GM21526 (cell line): Measurements from ENCODE around the gene PHF21A.
A peak's percentile ranks its signal among the peaks of the same experiment; 100 is the strongest.

Experiments used
- ATAC-seq: cut with Tn5 transposase; IDR thresholded peaks from one replicate; pipeline ENCODE4 v1.9.1; 2021; ENCODE audit warnings: moderate library complexity; ENCODE audit not compliant: unreplicated experiment, low FRiP score

Gene PHF21A

DNA sequence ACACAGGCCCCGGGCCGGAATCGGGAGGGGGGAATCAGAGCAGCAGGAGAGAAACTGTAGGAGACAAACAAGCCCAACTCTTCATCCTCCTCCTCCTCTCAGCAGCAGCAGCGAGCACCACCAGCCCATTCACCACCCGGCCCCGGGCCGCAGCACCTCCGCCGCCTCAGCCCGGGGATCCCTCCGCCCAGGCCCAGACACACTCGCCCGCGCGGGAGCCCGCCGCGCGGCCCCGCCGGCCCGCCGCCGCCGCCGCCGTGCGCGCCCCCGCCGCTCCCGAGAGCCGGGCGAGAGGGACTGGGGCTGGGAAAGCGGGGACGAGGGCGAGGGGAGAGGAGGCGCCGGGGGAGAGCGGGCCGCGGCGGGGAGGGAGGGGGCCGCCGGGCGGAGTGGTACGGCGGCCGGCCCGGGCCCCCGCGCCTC is at the start of gene PHF21A:
Gene PHF21A, minus strand, starts transcription at position 154 of the 423 bp plus-strand sequence. CDS start 37,235 bp downstream, outside the sequence.
- ATAC-seq, result peak; percentile 47

GRCh38 chr11:46170797-46171196 is 49.5 kb upstream of the PHF21A start:
- no peak for ATAC-seq

GRCh38 chr11:46162700-46163099 is 41.4 kb upstream of the PHF21A start:
- ATAC-seq, result no peak

DNA sequence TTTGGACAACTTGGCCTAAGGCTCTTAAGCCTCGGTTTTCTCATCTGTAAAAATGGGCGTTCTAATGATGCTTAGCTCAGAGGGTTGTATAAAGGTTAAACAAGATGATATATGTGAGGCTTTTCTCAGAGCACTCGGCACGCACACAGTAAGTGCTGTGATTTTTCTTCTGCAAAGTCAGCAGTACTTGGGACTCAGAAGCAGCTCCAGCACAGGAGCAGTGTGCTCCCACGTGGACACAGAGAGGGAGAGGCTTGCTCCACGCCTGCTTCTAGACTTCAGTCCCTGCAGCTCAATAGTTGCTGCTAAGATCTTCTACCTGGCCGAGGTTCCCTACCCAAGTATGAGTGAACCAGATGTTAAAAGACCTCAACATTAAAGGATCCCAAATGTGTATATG is 39.9 kb upstream of the PHF21A start:
- ATAC-seq, result no peak

GRCh38 chr11:46160100-46160499 is 38.8 kb upstream of the PHF21A start:
- ATAC-seq, result no peak

GRCh38 chr11:46159680-46160079 is 38.4 kb upstream of the PHF21A start:
- ATAC-seq, result no peak

- ATAC-seq, result no peak
Measured at GRCh38 chr11:46149826-46150225, 28.6 kb upstream of the PHF21A start.

DNA sequence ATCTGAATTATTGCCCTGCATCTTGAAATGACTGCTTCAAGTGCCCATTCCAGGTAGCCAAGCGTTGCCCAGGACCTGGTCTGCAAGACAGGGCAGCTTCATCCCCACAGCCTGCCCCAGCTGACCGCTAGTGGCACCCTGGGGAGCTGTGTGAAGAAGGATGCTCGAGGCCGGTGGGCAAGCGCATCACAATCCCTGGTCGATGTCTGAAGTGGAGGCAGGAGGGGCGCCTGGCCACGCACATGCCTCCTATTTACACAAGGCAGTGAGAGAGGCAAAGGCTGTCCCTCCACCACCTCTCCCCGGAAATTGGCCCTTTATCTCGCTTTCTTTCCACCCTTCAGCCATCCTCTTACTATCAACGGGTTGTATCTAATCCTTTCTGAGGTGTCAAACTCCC is 28.1 kb upstream of the PHF21A start:
- no peak for ATAC-seq

DNA sequence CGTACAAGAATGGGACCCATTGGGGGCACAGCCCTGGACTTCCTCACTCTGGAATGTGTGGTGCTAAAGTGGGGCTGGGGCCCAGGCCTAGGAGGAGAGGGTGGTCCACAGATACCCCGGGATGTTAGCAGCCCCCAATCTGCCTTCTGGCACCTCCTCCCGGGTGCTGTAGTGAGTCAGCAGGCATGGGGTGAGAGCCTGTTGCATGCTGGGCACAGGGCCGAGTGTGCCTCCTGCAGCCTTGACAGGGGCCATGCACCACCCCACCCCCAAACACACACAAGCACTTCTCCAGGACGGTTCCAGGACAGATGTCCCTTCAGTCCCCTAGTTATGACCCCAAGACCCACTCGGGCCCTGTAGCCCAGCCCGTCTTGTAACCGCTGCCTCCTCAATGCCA is 23.5 kb upstream of the PHF21A start:
- ATAC-seq, result no peak

DNA sequence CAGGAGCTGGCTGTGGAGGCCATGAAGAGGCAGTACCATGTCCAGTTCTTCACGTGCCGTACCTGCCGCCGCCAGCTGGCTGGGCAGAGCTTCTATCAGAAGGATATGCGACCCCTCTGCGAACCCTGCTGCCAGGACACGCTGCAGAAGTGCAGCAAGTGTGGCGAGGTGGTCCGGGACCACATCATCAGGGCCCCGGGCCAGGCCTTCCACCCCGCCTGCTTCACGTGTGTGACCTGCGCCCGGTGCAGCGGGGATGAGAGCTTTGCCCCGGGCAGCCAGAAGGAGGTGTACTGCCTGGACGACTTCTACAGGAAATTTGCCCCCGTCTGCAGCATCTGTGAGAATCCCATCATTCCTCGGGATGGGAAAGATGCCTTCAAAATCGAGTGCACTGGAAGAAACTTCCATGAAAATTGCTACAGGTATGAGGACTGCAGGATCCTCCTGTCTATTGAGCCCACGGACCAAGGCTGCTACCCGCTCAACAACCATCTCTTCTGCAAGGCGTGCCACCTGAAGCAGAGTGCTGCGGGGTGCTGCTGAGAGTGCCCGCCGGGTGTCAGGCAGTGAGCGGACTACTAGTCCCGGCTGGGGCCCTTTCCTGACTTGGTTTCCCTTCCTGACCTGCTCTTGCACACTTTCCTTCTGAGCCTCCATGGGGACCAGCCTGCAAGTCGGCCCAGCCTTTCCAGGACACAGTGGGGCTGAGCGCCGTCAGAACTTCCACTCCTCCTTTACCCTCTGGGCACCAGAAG is 22.0 kb upstream of the PHF21A start:
- ATAC-seq, result no peak

- no peak for ATAC-seq
Measured at GRCh38 chr11:46142561-46142960, 21.3 kb upstream of the PHF21A start.

DNA sequence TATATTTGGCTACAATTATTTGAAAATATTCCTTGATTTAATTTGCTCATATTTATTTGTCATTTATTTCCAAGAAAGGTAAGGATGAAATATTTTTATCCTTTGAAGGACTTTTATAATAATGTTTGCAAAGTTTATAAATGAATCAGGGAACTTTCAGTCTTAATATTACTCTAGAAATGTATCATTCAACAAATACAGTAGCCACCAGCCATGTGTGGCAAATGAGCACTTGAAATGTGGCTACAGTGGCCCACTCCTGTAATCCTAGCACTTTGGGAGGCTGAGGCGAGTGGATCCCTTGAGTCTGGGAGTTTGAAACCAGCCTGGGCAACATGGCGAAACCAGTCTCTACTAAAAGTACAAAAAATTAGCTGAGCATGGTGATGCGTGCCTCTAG is 20.3 kb upstream of the PHF21A start:
- no peak for ATAC-seq

DNA sequence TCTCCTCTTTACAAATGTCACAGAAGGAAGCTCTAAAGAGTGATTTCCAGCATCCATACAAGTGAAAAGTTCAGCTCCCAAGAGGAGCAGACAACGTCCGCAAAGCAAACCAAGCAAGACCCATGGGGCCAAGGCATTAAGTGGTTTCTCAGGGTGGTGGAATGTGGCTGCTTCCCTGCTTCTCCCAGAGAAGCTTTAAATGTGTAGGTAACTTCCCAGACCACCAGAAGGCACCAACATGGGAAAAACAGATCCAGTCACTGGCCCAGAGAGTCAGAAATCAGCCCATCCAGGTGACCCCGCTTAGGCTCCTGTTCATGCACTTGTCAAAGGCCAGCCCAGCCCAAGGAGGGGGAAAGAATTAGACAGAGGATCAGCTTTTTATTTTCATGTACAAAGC is 13.3 kb upstream of the PHF21A start:
- ATAC-seq, result no peak

GRCh38 chr11:46134061-46134460 is 12.8 kb upstream of the PHF21A start:
- no peak for ATAC-seq

DNA sequence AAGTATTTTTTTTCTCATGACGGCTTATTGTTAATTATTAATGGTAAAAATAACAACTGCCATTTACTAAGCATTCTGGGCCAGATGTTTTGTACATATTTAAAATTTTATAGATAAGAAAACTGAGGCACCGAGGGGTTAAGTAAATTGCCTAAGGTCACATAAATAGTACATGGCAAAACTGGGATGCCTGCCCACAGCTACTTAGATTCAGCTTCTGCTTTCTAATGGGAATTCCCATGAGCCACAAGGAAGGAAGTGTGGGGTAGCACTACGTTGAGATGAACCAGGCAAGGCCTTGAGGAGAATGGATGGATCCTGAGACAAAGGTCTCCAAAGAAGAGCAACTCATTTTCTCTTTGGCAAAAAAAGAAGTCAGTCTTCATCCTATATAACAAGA is 11.9 kb upstream of the PHF21A start:
- ATAC-seq, result no peak

DNA sequence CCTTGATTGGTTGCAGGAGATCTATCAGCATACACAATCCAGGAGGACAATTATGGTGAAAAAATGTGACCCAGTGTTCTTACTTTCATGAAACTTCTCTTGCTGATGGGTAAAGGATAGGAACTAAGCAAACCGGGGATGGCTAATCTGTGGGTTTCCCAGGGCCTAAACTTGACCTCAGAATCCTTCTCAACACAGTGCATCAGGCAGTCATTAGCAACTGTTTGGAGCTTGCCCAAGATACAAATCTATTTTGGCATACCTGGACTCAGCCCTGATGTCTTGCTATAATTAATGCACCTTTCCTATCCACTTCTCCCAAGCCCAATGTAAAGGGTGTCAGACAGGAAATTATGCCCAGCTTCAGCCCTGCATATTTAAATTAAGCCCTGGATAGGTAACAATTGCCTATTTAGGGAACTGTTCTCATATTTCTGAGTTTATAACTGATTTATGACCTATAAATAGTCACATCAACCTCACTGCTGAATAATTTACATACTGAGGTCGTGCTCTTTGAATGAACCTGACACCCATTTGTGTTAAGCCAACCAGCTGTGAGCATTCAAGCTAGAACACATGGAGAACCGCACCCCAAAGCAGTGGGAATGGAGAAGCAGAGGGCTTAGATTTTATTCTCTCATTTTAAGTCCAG is 9.2 kb upstream of the PHF21A start:
- ATAC-seq, result no peak

- ATAC-seq, result no peak
Measured at GRCh38 chr11:46129133-46129532, 7.9 kb upstream of the PHF21A start.

DNA sequence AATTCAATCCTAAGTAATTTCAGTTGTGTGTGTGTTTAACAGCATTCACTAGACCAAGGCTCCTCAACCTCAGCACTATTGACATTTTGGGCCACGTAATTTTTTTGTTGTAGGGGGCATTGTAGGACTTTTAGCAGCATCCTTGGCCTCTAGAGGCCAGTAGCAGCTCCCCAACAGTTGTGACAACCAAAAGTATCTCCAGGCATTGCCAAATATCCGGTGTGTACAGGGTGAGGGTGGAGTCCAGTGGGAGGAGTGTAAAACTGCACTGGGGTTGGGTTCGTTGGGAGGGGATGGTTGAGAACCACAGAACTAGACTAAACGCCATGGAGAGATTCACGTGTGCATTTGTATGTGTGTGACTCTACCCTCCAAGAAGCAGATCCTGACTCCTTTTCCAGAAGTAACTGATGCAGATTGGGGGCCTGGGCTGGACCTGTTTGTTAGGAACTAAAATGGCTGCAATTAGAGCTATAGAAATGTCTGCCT is 5.9 kb upstream of the PHF21A start:
- ATAC-seq, result peak; percentile 62

DNA sequence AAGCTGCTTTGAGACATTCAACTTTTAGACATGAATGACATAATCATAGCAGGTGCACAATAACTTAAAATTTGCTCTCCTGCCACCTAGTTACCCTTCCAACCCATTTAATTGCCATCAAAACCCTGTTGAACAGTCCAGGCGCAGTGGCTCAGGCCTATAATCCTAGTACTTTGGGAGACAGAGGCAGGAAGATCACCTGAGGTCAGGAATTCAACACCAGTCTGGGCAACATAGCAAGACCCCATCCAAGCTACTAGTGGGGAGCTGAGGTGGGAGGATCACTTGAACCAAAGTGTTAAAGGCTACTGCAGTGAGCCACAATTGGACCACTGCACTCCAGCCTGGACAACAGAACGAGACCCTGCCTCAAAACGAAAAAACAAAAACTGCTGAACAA is 4.0 kb upstream of the PHF21A start:
- ATAC-seq, result no peak

DNA sequence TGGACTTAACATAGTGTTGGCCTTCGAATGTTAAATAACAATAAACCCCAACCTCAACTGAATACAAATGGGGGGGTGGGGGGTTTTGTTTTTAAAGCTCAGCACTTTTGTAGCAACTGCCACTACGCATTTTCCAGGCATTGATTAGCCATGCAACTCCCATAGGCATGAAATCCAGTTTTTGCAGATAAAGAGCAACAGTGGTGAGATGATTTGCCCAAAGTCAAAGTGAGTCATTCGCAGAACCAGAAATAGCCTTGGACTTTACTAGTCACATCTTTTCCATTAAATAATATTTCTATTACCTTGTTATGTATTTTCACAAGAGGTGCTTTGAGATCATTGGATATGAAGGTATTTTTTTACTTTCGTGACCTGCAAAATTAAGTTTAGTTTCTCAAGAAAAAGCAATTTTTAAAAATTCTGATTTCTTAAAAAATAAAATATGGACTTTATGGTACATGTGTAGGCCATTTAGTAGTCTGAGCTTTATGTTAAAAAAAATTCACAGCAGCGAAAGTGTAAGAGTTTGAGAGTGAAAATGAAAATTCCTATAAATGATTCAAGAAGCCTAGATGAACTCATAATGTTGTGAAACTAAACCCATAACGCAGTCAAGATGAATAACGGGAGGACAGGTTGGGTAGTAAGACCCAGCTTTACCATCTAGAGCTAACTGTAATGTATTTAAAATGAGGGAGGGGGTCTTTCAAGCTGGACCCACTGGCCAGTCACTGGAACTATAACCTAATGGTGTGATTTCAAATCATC is 1.9 kb upstream of the PHF21A start:
- ATAC-seq, result no peak

- peak; percentile 37 for ATAC-seq
Measured at GRCh38 chr11:46121724-46122477, 647 bp upstream of the PHF21A start.
